Measurements from ENCODE around the gene FMO3.

DNA sequence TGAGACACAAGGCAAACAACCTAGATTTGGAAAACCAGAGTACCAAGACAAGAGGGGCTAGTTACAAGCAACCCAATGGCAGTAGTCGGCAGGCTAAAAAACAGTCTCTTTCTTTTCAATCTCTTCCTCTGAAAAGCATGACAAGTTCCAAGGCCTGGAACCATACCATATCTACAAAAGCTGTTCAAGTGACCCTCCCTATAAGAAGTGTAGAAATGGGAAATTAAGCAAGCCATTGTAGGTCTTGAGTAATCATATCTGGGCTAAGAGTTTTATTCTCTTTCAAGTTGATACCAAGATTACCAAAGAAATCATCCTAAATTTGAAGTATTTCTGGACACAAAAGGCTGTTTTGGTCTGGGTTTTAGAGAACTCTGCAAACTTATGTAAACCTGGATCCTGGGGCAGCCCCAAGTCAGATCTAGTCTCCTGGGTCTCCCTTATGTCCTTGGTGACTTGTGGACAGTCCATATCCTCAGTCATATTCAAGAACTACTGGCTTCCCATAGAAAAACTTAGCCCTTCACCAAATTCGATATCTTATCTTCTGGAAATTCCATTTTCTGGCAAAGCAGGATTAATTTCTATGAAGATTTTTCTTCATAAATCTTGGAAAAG, 24.7 kb downstream of the FMO3 start:
- no peak for TF ChIP-seq EZH2 (IDR thresholded peaks at IDR 0.05; ENCODE audit: borderline replicate concordance, insufficient read depth, low read length, poor library complexity, severe bottlenecking)
- TF ChIP-seq, protein P1, sequence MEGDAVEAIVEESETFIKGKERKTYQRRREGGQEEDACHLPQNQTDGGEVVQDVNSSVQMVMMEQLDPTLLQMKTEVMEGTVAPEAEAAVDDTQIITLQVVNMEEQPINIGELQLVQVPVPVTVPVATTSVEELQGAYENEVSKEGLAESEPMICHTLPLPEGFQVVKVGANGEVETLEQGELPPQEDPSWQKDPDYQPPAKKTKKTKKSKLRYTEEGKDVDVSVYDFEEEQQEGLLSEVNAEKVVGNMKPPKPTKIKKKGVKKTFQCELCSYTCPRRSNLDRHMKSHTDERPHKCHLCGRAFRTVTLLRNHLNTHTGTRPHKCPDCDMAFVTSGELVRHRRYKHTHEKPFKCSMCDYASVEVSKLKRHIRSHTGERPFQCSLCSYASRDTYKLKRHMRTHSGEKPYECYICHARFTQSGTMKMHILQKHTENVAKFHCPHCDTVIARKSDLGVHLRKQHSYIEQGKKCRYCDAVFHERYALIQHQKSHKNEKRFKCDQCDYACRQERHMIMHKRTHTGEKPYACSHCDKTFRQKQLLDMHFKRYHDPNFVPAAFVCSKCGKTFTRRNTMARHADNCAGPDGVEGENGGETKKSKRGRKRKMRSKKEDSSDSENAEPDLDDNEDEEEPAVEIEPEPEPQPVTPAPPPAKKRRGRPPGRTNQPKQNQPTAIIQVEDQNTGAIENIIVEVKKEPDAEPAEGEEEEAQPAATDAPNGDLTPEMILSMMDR (IDR thresholded peaks at IDR 0.05; ENCODE audit: poor library complexity, severe bottlenecking), result no peak
- TF ChIP-seq EP300 (conservative IDR thresholded peaks at IDR 0.05; ENCODE audit: poor library complexity, severe bottlenecking), result no peak
- TF ChIP-seq POLR2AphosphoS5 (IDR thresholded peaks at IDR 0.05), result no peak
- TF ChIP-seq, protein P2, sequence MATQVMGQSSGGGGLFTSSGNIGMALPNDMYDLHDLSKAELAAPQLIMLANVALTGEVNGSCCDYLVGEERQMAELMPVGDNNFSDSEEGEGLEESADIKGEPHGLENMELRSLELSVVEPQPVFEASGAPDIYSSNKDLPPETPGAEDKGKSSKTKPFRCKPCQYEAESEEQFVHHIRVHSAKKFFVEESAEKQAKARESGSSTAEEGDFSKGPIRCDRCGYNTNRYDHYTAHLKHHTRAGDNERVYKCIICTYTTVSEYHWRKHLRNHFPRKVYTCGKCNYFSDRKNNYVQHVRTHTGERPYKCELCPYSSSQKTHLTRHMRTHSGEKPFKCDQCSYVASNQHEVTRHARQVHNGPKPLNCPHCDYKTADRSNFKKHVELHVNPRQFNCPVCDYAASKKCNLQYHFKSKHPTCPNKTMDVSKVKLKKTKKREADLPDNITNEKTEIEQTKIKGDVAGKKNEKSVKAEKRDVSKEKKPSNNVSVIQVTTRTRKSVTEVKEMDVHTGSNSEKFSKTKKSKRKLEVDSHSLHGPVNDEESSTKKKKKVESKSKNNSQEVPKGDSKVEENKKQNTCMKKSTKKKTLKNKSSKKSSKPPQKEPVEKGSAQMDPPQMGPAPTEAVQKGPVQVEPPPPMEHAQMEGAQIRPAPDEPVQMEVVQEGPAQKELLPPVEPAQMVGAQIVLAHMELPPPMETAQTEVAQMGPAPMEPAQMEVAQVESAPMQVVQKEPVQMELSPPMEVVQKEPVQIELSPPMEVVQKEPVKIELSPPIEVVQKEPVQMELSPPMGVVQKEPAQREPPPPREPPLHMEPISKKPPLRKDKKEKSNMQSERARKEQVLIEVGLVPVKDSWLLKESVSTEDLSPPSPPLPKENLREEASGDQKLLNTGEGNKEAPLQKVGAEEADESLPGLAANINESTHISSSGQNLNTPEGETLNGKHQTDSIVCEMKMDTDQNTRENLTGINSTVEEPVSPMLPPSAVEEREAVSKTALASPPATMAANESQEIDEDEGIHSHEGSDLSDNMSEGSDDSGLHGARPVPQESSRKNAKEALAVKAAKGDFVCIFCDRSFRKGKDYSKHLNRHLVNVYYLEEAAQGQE (IDR thresholded peaks at IDR 0.05; ENCODE audit: borderline replicate concordance), result no peak
- TF ChIP-seq TAF1 (IDR thresholded peaks at IDR 0.05; ENCODE audit: low read depth), result no peak
